GM18858 (cell line): ENCODE measurements around the gene MPO.

Experiments
- ATAC-seq: cut with Tn5 transposase; IDR thresholded peaks from one replicate; pipeline ENCODE4 v1.9.1; 2021; ENCODE audit not compliant: unreplicated experiment

MPO gene

DNA sequence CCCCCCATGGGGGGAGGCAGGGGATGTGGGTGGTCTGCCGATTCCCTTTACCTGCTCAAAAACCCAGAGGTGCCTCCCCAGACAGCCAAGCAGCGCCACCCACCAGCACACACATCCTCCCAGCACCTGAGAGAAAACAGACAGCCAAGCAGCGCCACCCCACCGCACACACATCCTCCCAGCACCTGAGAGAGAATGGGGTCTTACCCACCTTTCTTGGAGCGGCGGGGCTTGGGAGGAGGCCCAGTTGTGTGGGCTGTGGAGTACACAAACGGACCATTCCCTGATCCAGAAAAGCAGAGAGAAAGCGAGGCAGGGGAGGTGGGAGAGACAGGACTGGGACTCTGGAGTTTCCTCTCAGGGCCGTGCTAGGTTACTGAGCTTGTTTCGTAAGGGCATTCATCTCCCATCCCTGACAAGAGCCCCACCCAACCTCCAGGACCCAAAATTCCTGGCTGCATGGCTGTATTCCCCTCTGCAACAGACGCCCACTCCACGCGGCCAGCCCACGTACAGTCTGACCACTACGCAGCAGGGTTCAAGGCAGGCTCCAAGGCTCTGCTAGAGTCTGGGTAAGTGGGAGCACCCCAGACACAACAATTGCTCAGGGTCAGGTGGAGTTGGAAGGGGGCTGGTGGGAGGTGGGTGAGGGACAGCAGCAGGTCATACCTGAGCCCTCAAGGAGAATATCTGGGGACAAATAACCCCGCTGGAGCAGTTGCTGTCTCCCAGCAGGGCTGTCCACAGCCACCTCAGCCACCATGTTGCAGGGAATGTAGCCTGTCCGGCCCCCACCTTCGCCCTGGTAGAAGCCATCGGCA lies 25.6 kb upstream of the MPO start:
- no peak for ATAC-seq

- no peak for ATAC-seq
These were observed 24.9 kb upstream of the MPO start for GRCh38 chr17:58305626-58306025.

- ATAC-seq = no peak
These were observed 24.2 kb upstream of the MPO start for GRCh38 chr17:58304750-58305486.

- no peak for ATAC-seq
These were observed 23.4 kb upstream of the MPO start for GRCh38 chr17:58303971-58304749.

DNA sequence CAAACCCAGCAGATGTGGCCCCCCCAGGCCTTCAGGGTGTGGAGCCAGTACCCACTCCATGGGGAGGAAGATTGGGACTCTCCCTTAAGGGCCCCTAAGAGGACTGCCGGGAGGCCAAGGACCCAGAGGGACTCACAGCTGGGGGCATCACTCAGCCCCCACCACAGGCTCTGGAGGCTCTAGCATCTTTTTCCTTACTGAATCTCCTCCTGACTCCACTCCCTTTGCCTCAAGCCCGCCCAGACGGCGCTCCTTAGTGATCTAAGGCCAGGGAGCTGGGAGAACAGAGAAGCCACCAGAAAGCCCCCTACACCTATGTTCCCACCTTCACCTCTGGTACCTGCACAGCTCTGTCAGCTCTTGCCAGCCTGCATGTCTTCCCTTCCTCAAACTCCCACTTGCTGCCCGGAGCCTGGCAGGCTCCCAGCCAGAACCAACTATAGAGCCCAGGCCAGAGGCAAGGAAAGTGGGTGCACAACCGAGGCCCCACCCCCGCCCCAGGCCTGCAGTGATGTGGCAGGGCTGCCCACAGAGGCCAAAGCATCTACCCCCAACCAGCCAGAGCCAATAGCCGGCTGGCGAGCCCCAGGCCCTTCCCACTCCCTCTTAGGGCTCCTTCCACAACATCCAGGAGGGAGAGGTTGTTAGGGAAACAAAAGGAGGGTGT lies 22.3 kb upstream of the MPO start:
- ATAC-seq = no peak

GRCh38 chr17:58302171-58302918 lies 21.6 kb upstream of the MPO start:
- no peak for ATAC-seq

DNA sequence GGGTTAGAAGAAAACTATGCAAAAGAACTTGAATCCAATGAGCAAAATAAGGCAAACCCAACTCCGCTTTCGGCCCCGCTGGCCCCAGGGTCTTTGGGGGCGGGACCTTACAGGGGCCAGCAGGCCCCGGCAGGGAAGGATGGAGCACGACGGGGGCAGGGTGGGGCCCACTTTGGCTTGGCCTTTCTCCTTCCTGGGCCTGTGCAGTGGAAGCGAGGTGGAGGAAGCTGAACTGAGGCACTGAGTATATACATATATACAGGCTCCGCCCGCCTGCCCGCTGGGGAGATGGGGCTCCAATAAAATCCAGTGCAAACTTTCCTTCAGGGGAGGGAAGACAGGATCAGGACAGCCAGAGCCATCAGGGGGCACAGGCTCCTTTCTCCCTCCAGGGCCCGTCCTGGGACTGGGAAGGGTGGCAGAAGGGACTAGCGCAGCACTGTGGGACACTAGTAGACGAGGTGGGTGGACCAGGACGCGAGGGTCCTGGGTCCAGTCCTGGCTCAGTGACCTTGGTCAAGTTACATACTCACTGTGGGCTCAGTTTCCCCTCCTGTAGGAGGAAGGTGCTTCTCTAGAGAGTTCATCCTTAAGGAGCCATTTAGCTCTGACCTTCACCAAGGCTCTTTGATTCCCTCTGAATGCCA lies 20.9 kb upstream of the MPO start:
- ATAC-seq = no peak

DNA sequence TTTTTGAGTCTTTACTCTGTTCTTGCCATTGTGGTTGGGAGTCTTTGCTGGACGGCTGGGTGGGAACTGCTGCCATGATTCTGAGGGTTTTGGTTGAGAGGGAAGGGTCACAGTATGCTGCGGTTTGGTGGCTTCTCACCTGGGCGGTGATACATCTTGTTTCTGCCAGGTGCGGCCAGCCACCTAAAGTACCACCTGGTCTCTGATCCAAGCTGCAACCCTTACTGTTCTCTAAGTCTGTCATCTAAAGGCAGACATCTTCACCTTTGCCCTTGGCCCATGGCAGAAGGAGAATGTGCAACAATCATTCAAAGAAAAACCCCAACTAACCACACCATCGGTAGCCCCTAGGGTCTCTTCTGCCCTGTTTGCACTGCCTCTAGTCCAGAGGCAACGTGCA lies 19.6 kb upstream of the MPO start:
- ATAC-seq = no peak

DNA sequence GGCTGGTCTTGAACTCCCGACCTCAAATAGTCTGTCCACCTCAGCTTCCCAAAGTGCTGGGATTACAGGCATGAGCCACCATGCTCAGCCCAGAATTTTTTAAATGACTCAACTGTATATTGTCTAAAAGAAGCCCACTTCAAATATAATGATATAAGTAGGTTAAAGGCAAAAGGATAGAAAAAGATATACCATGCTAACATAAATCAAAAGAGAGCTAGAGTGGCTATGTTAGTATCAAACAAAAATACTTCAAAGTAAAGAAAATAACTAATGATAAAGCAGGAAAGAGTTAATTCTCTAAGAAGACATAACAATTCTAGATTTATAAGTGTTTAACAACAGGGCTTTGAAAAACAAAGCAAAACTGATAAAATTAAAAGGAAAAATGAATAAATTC lies 13.3 kb upstream of the MPO start:
- no peak for ATAC-seq

DNA sequence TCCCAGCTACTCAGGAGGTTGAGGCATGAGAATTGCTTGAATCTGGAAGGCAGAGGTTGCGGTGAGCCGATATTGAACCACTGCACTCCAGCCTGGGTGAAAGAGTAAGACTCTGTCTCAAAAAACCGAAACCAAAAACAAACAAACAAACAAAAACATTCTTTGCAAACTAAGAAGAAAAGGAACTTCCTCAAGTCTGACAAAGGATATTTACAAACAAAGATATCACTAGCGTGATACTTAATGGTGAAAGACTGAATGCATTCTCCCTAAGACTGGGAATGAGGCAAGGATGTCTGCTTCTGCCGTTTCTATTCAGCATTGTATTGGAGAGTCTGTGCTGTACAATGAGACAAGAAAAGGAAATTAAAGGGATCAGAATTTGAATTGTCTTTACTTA lies 10.5 kb upstream of the MPO start:
- ATAC-seq = no peak

- no peak for ATAC-seq
These were observed 9.1 kb upstream of the MPO start for GRCh38 chr17:58289869-58290268.

DNA sequence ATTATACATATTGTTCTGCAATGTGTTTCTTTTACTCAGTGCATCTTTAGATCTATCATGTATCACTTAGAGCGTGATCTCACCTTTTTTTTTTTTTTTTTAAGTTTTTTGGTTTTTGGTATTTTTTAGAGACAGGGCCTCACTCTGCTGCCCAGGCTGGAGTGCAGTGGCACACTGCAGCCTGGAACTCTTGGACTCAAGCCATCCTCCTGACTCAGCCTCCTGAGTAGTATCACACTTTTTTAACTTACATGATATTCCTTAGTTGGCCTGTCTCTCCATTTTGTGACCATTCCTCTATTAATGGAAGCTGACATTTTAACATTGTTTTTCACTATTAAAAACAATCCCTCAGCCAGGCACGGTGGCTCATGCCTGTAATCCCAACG lies 4.7 kb upstream of the MPO start:
- ATAC-seq = no peak

DNA sequence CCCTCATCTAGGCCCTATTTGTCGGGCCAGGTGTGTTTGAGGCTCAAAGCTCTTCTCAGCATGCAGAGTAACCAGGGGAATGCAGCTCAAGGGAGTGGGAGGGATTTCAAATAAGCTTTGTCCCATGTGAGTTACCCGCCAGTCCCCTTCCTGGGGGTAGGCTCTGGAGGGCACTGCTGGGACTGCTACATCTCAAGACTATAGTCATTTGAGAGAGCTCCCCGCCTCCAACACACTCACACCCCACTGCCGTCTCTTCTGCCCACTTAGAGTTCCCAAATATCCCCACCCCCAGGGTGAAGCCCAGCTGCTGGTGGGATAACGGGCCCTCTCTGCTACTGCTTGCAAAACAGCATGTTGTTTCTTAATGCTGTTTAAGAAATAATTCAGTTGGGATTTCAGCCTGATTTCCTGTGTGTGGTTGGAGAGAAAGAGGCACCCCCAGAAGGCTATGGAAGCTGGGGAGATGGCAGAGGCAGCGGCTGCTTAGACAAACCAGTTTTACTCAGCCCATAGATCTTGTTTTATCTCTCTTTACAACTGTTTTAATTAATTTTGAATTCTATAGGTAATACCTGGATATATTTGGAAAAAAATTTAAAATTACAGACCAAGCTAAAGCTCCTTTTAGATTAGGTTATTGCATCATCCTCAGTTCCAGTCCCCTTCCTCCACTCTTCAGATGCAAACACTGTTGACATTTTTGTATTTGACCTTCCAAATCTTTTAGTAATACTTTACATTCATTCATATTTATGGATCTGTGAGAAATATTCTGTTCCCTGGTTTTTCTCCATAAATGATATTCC lies 4.1 kb upstream of the MPO start:
- ATAC-seq = no peak

- no peak for ATAC-seq
These were observed 3.2 kb upstream of the MPO start for GRCh38 chr17:58283674-58284612.

- ATAC-seq = no peak
These were observed 1.7 kb upstream of the MPO start for GRCh38 chr17:58282442-58282841.

GRCh38 chr17:58281511-58282011 lies 826 bp upstream of the MPO start:
- ATAC-seq = no peak

DNA sequence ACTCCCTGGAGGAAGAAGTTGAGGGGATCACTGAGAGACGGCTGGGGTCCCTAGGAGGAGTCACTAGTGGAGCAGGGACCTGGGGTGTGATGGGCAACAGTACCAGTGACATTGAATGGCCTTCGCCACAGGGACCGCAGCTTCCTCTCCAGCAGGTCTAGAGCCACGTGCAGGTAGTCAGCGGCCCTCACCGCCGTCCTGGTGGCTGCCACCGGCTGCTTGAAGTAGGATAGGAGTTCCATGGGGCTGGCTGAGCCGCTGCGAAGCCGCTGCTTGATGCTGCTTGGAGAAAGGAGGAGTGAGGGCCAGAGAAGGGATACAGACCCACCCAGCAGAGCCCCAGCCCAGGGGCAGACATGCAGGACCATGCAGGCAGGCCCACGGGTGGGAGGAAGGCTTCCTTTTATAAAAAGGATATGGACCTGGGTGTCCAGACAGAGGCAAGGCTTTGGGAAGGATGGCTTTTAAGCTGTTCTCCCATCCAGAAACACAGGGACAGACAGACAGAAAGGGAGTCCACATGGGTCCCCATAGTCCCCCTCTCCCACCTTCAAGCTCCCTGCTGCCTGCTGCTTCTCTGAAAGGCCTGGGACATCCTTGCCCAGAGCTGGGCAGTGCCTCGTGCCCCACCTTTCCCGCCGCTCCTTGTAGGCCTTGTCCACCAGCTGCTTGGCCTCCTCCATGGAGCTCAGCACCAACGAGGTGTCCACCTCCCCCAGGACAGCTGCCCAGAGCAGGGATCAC lies 827 bp downstream of the MPO start:
- ATAC-seq = no peak
